Stimulated activated CD8-positive, alpha-beta memory T cell treated with anti-CD3 and anti-CD28 coated beads, Interleukin-15, amount 100 ng/mL, for 4 hours (primary cell): ENCODE measurements around the gene EIF4A3.
"Not testable (repeated sequence)": the region's sequence is repeated elsewhere in the genome, so short reads cannot be mapped to it uniquely, and the experiment has no call there.

Experiments used
- DNase-seq, 2 donors: peaks; one replicate each; pipeline ENCODE4 v3.0.0-alpha.2; 2020; ENCODE audit warnings: low read depth in 2 of 2

EIF4A3 gene

GRCh38 chr17:80171681-80172080 is 24.8 kb upstream of the EIF4A3 start:
- no peak for DNase-seq

GRCh38 chr17:80169784-80170500 is 23.0 kb upstream of the EIF4A3 start, which contains the start of gene CARD14:
Gene CARD14, plus strand, starts transcription at chr17:80170030. Its CDS starts 11,409 bp downstream, at chr17:80181439.
- no peak for DNase-seq

- no peak for DNase-seq
Measured at GRCh38 chr17:80169107-80169506, 22.2 kb upstream of the EIF4A3 start.

GRCh38 chr17:80168371-80168770 is 21.4 kb upstream of the EIF4A3 start:
- DNase-seq: no peak

GRCh38 chr17:80166446-80166845 is 19.5 kb upstream of the EIF4A3 start:
- no peak for DNase-seq

GRCh38 chr17:80164185-80164584 is 17.3 kb upstream of the EIF4A3 start:
- no peak for DNase-seq

GRCh38 chr17:80163336-80163735 is 16.4 kb upstream of the EIF4A3 start:
- DNase-seq: no peak

- no peak for DNase-seq
Measured at GRCh38 chr17:80160536-80160935, 13.6 kb upstream of the EIF4A3 start.

GRCh38 chr17:80158846-80159245 is 11.9 kb upstream of the EIF4A3 start:
- no peak for DNase-seq

GRCh38 chr17:80155600-80155999 is 8.7 kb upstream of the EIF4A3 start:
- not testable (repeated sequence) for DNase-seq

GRCh38 chr17:80154166-80154565 is 7.2 kb upstream of the EIF4A3 start:
- no peak for DNase-seq

GRCh38 chr17:80153004-80153403 is 6.1 kb upstream of the EIF4A3 start:
- no peak for DNase-seq

GRCh38 chr17:80152081-80152702 is 5.3 kb upstream of the EIF4A3 start:
- no peak for DNase-seq

GRCh38 chr17:80151333-80151732 is 4.4 kb upstream of the EIF4A3 start:
- DNase-seq: no peak

- peak in 1 of 2 donors; percentile 4 for DNase-seq
Measured at GRCh38 chr17:80146121-80147034, 550 bp downstream of the EIF4A3 start.

- DNase-seq: no peak
Measured at GRCh38 chr17:80145076-80146075, 1.6 kb downstream of the EIF4A3 start.

GRCh38 chr17:80142929-80143328 is 4.0 kb downstream of the EIF4A3 start:
- no peak for DNase-seq

GRCh38 chr17:80141463-80142165 is 5.3 kb downstream of the EIF4A3 start:
- no peak for DNase-seq

- no peak for DNase-seq
Measured at GRCh38 chr17:80138856-80139426, 8.0 kb downstream of the EIF4A3 start.

GRCh38 chr17:80137131-80137530 is 9.8 kb downstream of the EIF4A3 start:
- DNase-seq: no peak
